WERI-Rb-1 (cell line): ENCODE results near the gene CFTR.

Experiments
- DNase-seq: peaks from one replicate; pipeline ENCODE4 v3.0.0-alpha.2; 2020
- H3K27ac ChIP-seq: fragments of 250-450 bp; sonication (Bioruptor Pico); 2 replicates; pipeline ENCODE4 v1.5.1; 2020; ENCODE audit warnings: mild to moderate bottlenecking, moderate library complexity
- H3K27me3 ChIP-seq: fragments of 250-450 bp; sonication (Bioruptor Pico); 2 replicates; pipeline ENCODE4 v1.5.1; 2021; ENCODE audit warnings: mild to moderate bottlenecking, low read depth, moderate library complexity; ENCODE audit not compliant: insufficient read depth, severe bottlenecking
- H3K36me3 ChIP-seq: fragments of 250-450 bp; sonication (Bioruptor Pico); 2 replicates; pipeline ENCODE4 v1.5.1; 2020; ENCODE audit warnings: mild to moderate bottlenecking, moderate library complexity
- H3K4me3 ChIP-seq: 2 replicates; pipeline ENCODE4 v1.5.1; 2011; ENCODE audit warnings: low read depth, mild to moderate bottlenecking, control low read depth, low read length
- H3K9me3 ChIP-seq: fragments of 250-450 bp; sonication (Bioruptor Pico); 2 replicates; pipeline ENCODE4 v1.5.1; 2021; ENCODE audit warnings: mild to moderate bottlenecking, moderate library complexity; ENCODE audit not compliant: severe bottlenecking
- CTCF ChIP-seq: IDR thresholded peaks from 2 replicates; pipeline ENCODE4 v1.5.1; 2011; ENCODE audit warnings: low read depth, mild to moderate bottlenecking, control low read depth, inconsistent platforms, low read length

The CFTR gene

GRCh38 chr7:117673367-117673766 is 193.5 kb downstream of the CFTR start:
- no peak overlapping the region for H3K27ac ChIP-seq

DNA sequence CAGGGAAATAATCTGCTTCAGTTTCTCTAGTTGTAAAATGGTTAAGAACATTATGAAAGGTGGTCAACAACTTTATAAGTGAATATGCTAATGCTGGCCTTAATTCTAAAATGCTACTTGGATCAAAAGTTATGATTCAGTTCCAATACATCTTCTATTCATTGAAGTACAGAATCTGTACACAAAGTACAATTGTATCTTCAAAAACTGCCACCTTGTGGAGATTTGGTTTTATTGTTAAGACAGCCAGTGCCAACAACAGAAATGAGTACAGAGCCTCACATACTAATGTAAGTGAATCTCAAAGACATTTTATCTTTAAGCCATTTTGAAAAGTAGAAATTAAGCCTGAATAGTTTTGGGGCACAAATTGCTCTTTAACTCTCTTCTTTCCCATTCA is 194.0 kb downstream of the CFTR start:
- no peak overlapping the region for H3K4me3 ChIP-seq
- no peak overlapping the region for H3K27ac ChIP-seq
- H3K27me3 ChIP-seq, result peaks cover 46% of the 10 kb centered on the region
- no peak for DNase-seq
- no peaks in the 10 kb centered on the region for H3K9me3 ChIP-seq
- TF ChIP-seq CTCF, result no peak
- H3K36me3 ChIP-seq, result no peaks in the 10 kb centered on the region

More at GRCh38 chr7:117673367-117673766, 193.5 kb downstream of the CFTR start:
- no peak for DNase-seq
- Histone ChIP-seq H3K9me3 (no peaks in the 10 kb centered on the region), H3K36me3 (no peaks in the 10 kb centered on the region), H3K27me3 (peaks cover 42% of the 10 kb centered on the region), H3K4me3 (no peak overlapping the region)
- no peak for TF ChIP-seq CTCF

- TF ChIP-seq CTCF, result no peak
- H3K4me3 ChIP-seq, result no peak overlapping the region
- H3K36me3 ChIP-seq, result no peaks in the 10 kb centered on the region
- no peak for DNase-seq
- H3K27ac ChIP-seq, result no peak overlapping the region
- H3K9me3 ChIP-seq, result no peaks in the 10 kb centered on the region
- peaks cover 44% of the 10 kb centered on the region for H3K27me3 ChIP-seq
Observed at GRCh38 chr7:117674617-117675016, 194.8 kb downstream of the CFTR start.

DNA sequence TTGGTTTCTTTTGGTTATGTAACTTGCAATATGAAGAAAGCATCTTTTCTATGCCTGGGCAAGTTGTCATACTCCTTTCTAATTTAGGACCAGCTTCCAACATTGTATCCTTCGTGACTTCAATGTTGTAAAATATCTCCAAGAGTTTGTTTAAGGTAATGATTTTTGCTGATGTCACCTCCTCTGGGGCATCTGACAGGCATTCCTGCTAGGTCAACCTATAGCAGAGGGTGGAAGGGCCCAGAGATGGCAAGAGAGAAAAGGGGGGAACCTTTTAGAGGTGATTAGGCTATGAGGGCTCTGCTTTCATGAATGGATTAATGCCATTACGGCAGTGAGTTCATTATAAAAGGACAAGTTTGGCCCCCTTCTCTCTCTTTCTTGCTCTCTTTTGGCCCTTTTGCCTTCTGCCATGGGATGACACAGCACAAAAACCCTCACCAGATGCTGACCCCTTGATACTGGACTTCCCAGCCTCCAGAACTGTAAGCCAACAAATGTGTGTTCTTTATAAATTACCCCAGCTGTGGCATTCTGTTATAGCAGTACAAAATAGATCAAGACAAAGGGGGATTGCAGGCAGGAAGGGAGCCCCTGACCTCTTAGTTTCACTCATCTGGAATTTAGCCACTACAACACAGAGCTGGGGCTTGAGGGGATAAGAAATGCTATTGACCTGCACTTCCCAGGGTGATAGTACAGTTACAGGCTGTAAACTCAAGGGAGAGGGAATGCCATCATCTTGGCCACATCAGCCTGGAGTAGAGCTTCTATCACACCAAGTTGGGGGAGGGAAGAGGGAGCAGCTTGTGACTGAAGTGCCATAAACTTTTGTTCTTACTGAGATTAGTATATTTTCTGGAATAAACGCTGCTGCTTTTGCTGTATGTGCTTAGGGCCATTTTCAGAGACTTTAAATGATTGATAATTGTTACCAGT is 195.9 kb downstream of the CFTR start:
- no peak for TF ChIP-seq CTCF
- H3K27ac ChIP-seq, result no peak overlapping the region
- H3K36me3 ChIP-seq, result no peaks in the 10 kb centered on the region
- no peaks in the 10 kb centered on the region for H3K9me3 ChIP-seq
- no peak for DNase-seq
- H3K27me3 ChIP-seq, result peaks cover 45% of the 10 kb centered on the region
- H3K4me3 ChIP-seq, result no peak overlapping the region

- H3K9me3 ChIP-seq, result no peaks in the 10 kb centered on the region
- peaks cover 64% of the 10 kb centered on the region for H3K27me3 ChIP-seq
- H3K27ac ChIP-seq, result no peak overlapping the region
- TF ChIP-seq CTCF, result no peak
- H3K4me3 ChIP-seq, result no peak overlapping the region
- H3K36me3 ChIP-seq, result no peaks in the 10 kb centered on the region
- no peak for DNase-seq
Observed at GRCh38 chr7:117679120-117679519, 199.3 kb downstream of the CFTR start.
